K562 (cell line): ENCODE data around the gene IL27RA. TPM values are rescaled to one million over a fixed set of nuclear protein-coding genes. Genes with fewer than 3 reads are reported as not detected.
A peak's percentile ranks its signal among the peaks of the same experiment; 100 is the strongest.

Source experiments
- BMI1 ChIP-seq: fragments of 150-350 bp; IDR thresholded peaks from 2 replicates; pipeline ENCODE4 v1.6.1; 2014; ENCODE audit warnings: low read length
- CHD1 ChIP-seq: fragments of 200-600 bp; sonication (generic); IDR thresholded peaks from one replicate; pipeline ENCODE4 v1.6.1; 2012; ENCODE audit warnings: mild to moderate bottlenecking, moderate library complexity, low read length, inconsistent platforms
- ETV1 ChIP-seq: fragments of 450-650 bp; conservative IDR thresholded peaks from 2 replicates; pipeline ENCODE4 v1.6.1; 2016; ENCODE audit warnings: missing genetic modification characterization, control low read depth, low read depth, missing compliant biosample characterization
- HINFP ChIP-seq: fragments of 450-650 bp; conservative IDR thresholded peaks from 2 replicates; pipeline ENCODE4 v1.6.1; 2016; ENCODE audit warnings: missing genetic modification characterization, low read depth, mild to moderate bottlenecking, control low read depth, missing compliant biosample characterization
- KAT2B ChIP-seq: IDR thresholded peaks from one replicate; pipeline ENCODE4 v1.6.1; 2012; ENCODE audit warnings: low read depth, mild to moderate bottlenecking, control low read depth, inconsistent platforms, low read length, moderate library complexity
- KDM1A ChIP-seq, 2 experiments: fragments of 450-650 bp; IDR thresholded peaks; 2 replicates each; pipeline ENCODE4 v1.6.1; 2016; ENCODE audit warnings: mild to moderate bottlenecking in 2 of 2
- MLLT1 ChIP-seq, 2 experiments: fragments of 450-650 bp; IDR thresholded peaks; 2 replicates each; pipeline ENCODE4 v1.6.1; 2016
- MYC ChIP-seq, 2 experiments: fragments of 250-450 bp in 1 of 2; sonication (Bioruptor Pico) in 1 of 2; IDR thresholded peaks; 2 replicates each; pipeline versions ENCODE4 v1.5.1 to v1.6.1; 2012 to 2021; ENCODE audit warnings: low read depth in 2 of 2, borderline replicate concordance in 1 of 2, improper control_type of control experiment in 1 of 2, low read length in 1 of 2, mild to moderate bottlenecking in 1 of 2, moderate library complexity in 1 of 2
- NR4A1 ChIP-seq, 2 experiments: fragments of 250-450 bp in 1 of 2; fragments of 450-650 bp in 1 of 2; sonication (Bioruptor Pico) in 1 of 2; IDR thresholded peaks; 2 replicates each; pipeline versions ENCODE4 v1.4.0 to v1.6.1; 2016 to 2020; ENCODE audit warnings: mild to moderate bottlenecking in 2 of 2, missing compliant biosample characterization in 1 of 2, missing genetic modification characterization in 1 of 2, moderate library complexity in 1 of 2
- PHF21A ChIP-seq: fragments of 450-650 bp; IDR thresholded peaks from 2 replicates; pipeline ENCODE4 v1.6.1; 2017; ENCODE audit warnings: low read depth, borderline replicate concordance
- POLR2B ChIP-seq: fragments of 450-650 bp; IDR thresholded peaks from 2 replicates; pipeline ENCODE4 v1.6.1; 2018; ENCODE audit warnings: low read depth; ENCODE audit not compliant: partially characterized antibody
- PRDM10 ChIP-seq: fragments of 450-650 bp; IDR thresholded peaks from 2 replicates; pipeline ENCODE4 v1.6.1; 2018; ENCODE audit not compliant: partially characterized antibody
- PRPF4 ChIP-seq: fragments of 200-400 bp; formaldehyde crosslinking; IDR thresholded peaks from one replicate; pipeline ENCODE4 v1.6.1; 2017; ENCODE audit warnings: low read length, low read depth, mild to moderate bottlenecking; ENCODE audit not compliant: insufficient read depth, poor library complexity, severe bottlenecking
- PTRF ChIP-seq: fragments of 450-650 bp; IDR thresholded peaks from 2 replicates; pipeline ENCODE4 v1.6.1; 2016; ENCODE audit warnings: mild to moderate bottlenecking, missing genetic modification characterization, missing compliant biosample characterization
- SMARCB1 ChIP-seq: IDR thresholded peaks from 2 replicates; pipeline ENCODE4 v1.6.1; 2011; ENCODE audit warnings: improper control_type of control experiment, low read depth; ENCODE audit not compliant: insufficient read length
- YY1 ChIP-seq, 3 experiments: IDR thresholded peaks; 2 replicates each; pipeline ENCODE4 v1.6.1; 2011; ENCODE audit warnings: low read length in 2 of 3, mild to moderate bottlenecking in 2 of 3, moderate library complexity in 2 of 3, borderline replicate concordance in 1 of 3, control low read depth in 1 of 3, low read depth in 1 of 3; ENCODE audit not compliant: insufficient read depth in 3 of 3, insufficient replicate concordance in 2 of 3, control insufficient read depth in 1 of 3, insufficient read length in 1 of 3; ENCODE audit errors: extremely low read depth in 1 of 3
- ZFX ChIP-seq: sonication (generic); formaldehyde crosslinking; IDR thresholded peaks from 2 replicates; pipeline ENCODE4 v1.8.0; 2022; ENCODE audit warnings: mild to moderate bottlenecking, missing genetic modification reagents, moderate library complexity
- polyA plus RNA-seq, 8 experiments: library from polyadenylated mRNA; depleted of rRNA in 4 of 8; stranded (reverse) in 5 of 8; unstranded in 3 of 8; fragments of >200 nt; fragmentation: Nextera tagmentation in 2 of 8; fragmentation: Illumina TruSeq in 1 of 8; extraction: Ambion mirVana in 2 of 8; extraction: Trizol in 1 of 8; gene quantifications; 2 replicates each; pipeline versions ENCODE4 v1.2.1 to v1.2.3, GENCODE V29; 2011 to 2014; ENCODE audit warnings: inconsistent platforms in 1 of 8, missing spikeins in 1 of 8
- total RNA-seq, 7 experiments: library from RNA; depleted of rRNA in 6 of 7; stranded (reverse); fragments of >200 nt in 6 of 7; fragmentation: Illumina TruSeq in 2 of 7; extraction: Trizol in 2 of 7; gene quantifications; 2 replicates each; pipeline versions ENCODE4 v1.2.1 to v1.2.3, GENCODE V29; 2011 to 2021; ENCODE audit warnings: low replicate concordance in 1 of 7

IL27RA gene
- total and polyA plus RNA-seq, 9 of the 15 experiments (the other 6 are each of a cell fraction or from before 2014, with no cell fraction given) = 1.9 to 15.9 (median 12.0) TPM

- TF ChIP-seq HINFP (tag) = no peak
- peak in 1 of 2 experiments; percentile 64; a peak in 1 of 4 replicates for TF ChIP-seq MLLT1 (IDR thresholded peaks at IDR 0.05)
- TF ChIP-seq ZFX (CRISPR knock-in tag) = peak; percentile 90
- no peak for TF ChIP-seq PTRF (tag)
- no peak for TF ChIP-seq KDM1A (IDR thresholded peaks at IDR 0.05)
- TF ChIP-seq SMARCB1 = no peak
- TF ChIP-seq PRPF4 = no peak
- peak; percentile 77 for TF ChIP-seq ETV1 (tag)
- TF ChIP-seq BMI1 = no peak
- no peak for TF ChIP-seq KAT2B
- TF ChIP-seq MYC (IDR thresholded peaks at IDR 0.05; ENCODE audit: low read depth, low read length) = peak; percentile 67
- no peak for TF ChIP-seq MYC (CRISPR knock-in tag; IDR thresholded peaks at IDR 0.05; ENCODE audit: borderline replicate concordance, low read depth)
- TF ChIP-seq NR4A1 (CRISPR knock-in tag; IDR thresholded peaks at IDR 0.05) = no peak
- TF ChIP-seq NR4A1 (tag; IDR thresholded peaks at IDR 0.05) = 0 out of 2 replicates have a peak, but pooled peaks have one; percentile 17
- TF ChIP-seq PRDM10 = peak; percentile 37
- peak in 2 of 3 experiments; percentile 15 to 22 for TF ChIP-seq YY1 (IDR thresholded peaks at IDR 0.05; ENCODE audit: borderline replicate concordance in 1 of 3, control insufficient read depth in 1 of 3, extremely low read depth in 1 of 3, insufficient read depth in 3 of 3, insufficient read length in 1 of 3, insufficient replicate concordance in 2 of 3, low read depth in 1 of 3, low read length in 2 of 3)
- peak; percentile 63 for TF ChIP-seq CHD1
- TF ChIP-seq PHF21A = no peak
- TF ChIP-seq POLR2B = peak; percentile 42
Measured at GRCh38 chr19:14031719-14032480, at the start of gene IL27RA (continued).
